ENCODE results near the gene ZNF407.

ZNF407 gene

DNA sequence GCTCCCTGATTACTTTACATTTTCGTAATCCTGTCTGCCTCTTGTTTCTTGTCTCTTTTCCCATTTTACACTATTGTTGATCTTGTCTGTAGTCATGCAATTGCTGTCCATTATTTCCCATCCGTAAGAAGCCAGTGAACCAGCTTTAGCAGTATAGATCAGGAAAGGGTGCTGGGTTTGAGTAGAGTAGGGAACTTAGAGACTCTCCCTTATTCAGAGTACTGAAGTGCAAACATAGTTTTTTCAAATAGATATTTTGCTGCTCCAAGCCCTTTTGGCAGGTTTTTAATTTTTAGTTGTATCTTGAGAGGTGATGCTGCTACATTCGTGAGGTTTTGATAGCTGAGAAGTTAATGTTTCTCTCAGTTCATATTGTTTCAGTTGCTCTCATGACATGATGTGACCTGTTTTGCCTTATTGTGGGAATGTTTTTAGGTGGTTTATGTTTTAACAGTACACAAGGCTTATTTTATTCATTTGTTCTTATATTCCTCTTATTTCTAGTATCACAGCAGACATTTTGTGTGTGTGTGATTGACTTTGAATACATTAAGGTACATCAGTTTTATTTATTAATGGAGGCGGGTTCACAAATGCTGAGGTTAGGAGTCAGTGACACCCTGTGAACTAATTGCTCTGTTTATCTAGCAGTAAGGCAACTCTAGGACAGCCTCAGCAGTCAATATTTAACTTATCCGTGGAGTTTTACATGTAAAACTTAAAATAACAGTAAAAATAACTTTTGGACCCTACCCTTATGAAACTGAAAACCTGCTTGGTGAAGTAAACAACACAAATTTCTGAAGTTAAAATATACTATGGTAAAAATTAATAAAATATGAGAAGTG, 118.4 kb downstream of the ZNF407 start:
- DNase-seq (ENCODE audit: low read depth in 2 of 2, low spot score in 1 of 2): no peak

- DNase-seq (ENCODE audit: low read depth in 2 of 2, low spot score in 1 of 2): no peak
These were observed 120.6 kb downstream of the ZNF407 start for GRCh38 chr18:74718312-74718711.

DNA sequence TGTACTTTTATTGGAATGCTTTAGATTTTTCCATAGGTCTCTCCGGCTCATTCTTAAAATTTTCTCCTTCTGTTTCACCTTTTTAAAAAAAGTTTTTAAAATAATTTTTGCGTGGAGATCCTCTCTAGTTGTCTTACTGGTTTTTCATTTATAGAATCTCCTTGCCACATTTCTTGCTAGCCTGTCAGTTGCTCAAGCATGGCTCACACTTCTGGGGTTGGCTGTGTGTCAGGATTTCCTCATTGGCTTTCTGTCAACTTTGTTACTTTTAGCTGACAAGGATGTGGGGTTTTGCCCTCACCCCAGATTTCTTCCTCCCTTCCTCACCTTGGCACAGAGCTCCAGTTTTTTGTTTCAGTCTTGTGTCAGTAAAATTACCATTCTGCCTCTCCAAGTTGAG, 124.6 kb downstream of the ZNF407 start:
- DNase-seq (ENCODE audit: low read depth in 2 of 2, low spot score in 1 of 2): no peak

DNA sequence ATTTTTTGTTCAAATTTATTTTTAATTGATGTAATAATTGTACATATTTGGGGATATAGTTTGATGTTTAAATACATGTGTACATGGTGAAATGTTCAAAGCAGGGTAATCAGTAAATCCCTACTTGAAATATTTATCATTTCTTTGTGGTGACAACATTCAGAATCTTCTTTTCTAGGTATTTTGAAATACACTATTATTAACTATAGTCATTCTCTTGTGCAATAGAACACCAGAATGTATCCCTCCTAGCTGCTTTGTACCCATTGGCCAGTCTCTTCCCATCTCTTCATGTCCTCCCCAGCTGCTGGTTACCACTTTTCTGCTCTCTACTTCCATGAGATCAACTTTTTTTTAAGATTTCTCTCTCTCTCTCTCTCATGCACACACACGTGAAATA, 126.5 kb downstream of the ZNF407 start:
- no peak for DNase-seq (ENCODE audit: low read depth in 2 of 2, low spot score in 1 of 2)

DNA sequence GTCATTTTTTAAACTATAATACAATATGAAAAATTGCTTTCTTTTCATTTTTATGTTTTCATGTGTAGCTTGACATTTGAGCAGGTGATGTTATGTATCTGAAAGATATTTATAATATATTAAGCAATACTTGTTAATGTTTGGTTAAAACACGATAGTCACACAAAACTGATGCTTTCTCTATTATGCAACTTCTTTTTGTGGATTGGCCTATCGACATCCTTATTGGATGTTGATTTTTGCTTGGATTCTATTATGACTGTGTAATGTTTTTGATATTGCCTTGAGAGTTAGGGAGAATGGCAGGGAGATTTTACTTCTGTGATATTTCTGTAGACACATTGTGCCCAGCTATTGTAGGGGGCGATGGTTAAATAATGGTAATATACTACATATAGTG, 128.0 kb downstream of the ZNF407 start:
- DNase-seq (ENCODE audit: low read depth in 2 of 2, low spot score in 1 of 2): no peak

GRCh38 chr18:74728586-74728985, 130.9 kb downstream of the ZNF407 start:
- no peak for DNase-seq (ENCODE audit: low read depth in 2 of 2, low spot score in 1 of 2)

- DNase-seq (ENCODE audit: low read depth in 2 of 2, low spot score in 1 of 2): no peak
These were observed 133.4 kb downstream of the ZNF407 start for GRCh38 chr18:74731097-74731496.

DNA sequence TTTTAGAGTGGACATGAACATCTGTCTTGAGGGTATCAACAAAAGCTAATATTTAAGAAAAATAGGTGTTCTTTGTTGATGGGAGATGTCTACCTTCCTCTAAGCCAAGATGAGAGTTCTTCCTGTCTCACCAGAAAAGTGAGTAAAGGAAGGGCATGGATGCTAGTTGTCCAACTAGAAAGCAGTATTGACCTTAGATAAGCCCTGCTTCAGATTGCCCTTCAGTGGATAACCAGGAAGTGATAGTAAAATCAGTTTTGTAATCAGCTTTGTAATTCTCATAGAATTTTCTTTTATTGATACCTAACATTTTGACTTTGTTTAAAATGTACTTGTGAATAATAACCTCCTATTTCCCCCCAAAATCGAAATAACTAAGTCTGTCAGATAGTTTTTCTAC, 134.7 kb downstream of the ZNF407 start:
- DNase-seq (ENCODE audit: low read depth in 2 of 2, low spot score in 1 of 2): no peak

- no peak for DNase-seq (ENCODE audit: low read depth in 2 of 2, low spot score in 1 of 2)
These were observed 135.9 kb downstream of the ZNF407 start for GRCh38 chr18:74733598-74733997.

DNA sequence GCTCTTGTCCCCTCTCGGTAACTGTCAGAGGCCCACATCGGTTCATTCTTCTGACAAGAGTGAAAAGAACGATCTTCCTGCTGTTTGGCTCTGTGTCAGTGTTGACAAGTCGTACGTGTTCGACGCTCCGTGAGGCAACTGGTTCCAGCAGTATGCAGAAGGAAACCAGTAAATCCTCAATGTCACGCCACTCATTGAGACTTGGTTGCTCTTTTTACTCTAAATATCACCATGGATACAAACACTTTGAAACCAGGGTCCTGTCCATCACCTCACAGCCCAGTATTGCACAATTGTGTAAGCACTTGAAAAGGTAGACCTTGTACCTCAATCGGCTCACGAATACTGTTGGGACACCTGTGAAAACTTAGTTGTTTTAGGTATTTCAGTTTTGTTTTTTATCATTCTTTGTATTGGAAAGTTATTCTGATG, 136.4 kb downstream of the ZNF407 start:
- no peak for DNase-seq (ENCODE audit: low read depth in 2 of 2, low spot score in 1 of 2)

GRCh38 chr18:74739926-74740325, 142.3 kb downstream of the ZNF407 start:
- DNase-seq (ENCODE audit: low read depth in 2 of 2, low spot score in 1 of 2): no peak

GRCh38 chr18:74742573-74743243, 145.0 kb downstream of the ZNF407 start:
- DNase-seq (ENCODE audit: low read depth in 2 of 2, low spot score in 1 of 2): no peak

DNA sequence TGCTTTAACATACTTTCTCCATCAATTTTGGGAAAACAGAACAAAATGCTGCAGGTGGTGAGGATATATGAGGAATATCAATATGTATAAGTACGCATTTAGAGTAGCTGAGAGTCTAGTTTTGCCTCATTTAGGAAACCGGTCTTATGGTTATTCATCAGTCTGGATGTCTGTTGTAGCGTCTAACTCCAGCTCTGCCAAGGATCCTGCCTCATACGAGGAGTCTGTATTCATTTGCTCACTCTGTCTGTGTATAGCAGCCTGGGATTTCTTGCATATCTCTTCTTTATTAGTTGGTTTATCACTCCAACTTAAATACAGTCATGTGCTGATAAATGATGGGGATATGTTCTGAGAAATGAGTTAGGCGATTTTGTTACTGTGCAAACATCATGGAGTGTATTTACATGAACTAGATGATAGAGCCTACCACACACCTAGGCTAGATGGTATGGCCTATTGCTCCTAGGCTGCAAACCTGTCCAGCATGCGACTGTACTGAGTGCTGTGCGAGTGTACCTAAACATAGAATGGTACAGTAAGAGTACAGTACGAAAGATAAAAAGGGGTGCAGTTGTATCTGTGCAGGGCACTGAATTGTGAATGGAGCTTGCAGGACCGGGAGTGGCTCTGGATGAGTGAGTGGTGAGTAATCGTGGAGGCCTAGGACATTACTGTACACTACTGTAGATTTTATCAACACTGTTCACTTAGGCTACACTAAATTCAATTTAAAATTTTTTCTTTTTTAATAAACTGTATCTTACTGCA, 148.1 kb downstream of the ZNF407 start:
- DNase-seq (ENCODE audit: low read depth in 2 of 2, low spot score in 1 of 2): no peak

- DNase-seq (ENCODE audit: low read depth in 2 of 2, low spot score in 1 of 2): no peak
These were observed 151.1 kb downstream of the ZNF407 start for GRCh38 chr18:74748809-74749208.

GRCh38 chr18:74758995-74759394, 161.3 kb downstream of the ZNF407 start:
- DNase-seq (ENCODE audit: low read depth in 2 of 2, low spot score in 1 of 2): no peak

GRCh38 chr18:74760026-74760425, 162.4 kb downstream of the ZNF407 start:
- no peak for DNase-seq (ENCODE audit: low read depth in 2 of 2, low spot score in 1 of 2)

DNA sequence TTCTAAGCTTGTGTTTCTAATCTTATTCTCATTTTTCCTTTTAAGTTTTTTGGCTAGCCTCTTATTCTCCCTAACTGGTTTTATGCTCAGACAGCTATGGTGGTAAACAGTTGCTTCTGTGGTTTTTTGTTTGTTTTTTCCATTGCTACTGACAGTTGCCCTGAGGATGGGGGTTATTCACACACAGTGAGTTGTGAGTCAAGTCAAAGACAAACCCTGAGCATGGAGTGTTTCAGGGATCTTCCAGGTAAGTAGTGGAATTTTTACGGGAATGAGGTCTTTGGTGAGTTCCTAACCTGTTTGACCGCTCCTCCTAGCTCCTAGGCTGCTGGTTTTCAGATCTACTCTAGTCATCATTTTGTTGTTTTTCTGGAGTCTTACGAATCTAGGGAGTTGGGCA, 162.8 kb downstream of the ZNF407 start:
- DNase-seq (ENCODE audit: low read depth in 2 of 2, low spot score in 1 of 2): no peak

DNA sequence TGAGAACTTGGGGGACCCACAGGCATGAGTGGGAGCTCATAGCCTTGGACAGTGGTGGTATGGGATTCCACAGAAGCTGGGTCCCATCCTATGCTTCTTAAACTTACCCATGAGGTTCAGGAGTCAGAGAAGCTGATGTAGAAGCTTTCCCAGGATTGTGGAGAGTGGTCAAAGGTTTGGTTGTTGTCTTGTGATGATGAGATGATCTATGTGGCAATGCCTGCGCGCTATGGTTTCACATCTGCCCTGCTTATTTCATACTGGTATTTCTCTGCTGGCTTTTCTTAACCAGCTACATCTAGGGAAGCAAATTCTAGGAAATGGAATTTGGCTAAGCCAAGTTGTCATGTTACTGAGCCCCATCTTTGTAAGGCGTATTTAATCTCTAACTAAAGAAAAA, 168.6 kb downstream of the ZNF407 start:
- no peak for DNase-seq (ENCODE audit: low read depth in 2 of 2, low spot score in 1 of 2)

- no peak for DNase-seq (ENCODE audit: low read depth in 2 of 2, low spot score in 1 of 2)
These were observed 170.4 kb downstream of the ZNF407 start for GRCh38 chr18:74768096-74768495.

DNA sequence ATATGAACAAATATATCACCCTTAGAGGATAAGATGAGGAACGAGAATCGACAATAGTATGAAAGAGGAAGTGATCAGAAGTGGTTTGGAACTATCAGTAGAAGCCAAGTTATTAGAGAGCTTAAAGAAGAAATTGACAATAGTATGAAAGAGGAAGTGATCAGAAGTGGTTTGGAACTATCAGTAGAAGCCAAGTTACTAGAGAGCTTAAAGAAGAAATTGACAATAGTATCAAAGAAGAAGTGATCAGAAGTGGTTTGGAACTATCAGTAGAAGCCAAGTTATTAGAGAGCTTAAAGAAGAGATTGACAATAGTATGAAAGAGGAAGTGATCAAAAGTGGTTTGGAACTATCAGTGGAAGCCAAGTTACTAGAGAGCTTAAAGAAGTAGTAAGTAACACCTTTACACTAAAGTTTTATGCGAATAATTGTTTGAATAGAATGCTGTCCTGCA, 175.5 kb downstream of the ZNF407 start:
- no peak for DNase-seq (ENCODE audit: low read depth in 2 of 2, low spot score in 1 of 2)

GRCh38 chr18:74774486-74774885, 176.8 kb downstream of the ZNF407 start:
- DNase-seq (ENCODE audit: low read depth in 2 of 2, low spot score in 1 of 2): no peak

GRCh38 chr18:74775239-74775638, 177.6 kb downstream of the ZNF407 start:
- DNase-seq (ENCODE audit: low read depth in 2 of 2, low spot score in 1 of 2): no peak

Data from stimulated activated CD8-positive, alpha-beta memory T cell treated with anti-CD3 and anti-CD28 coated beads, Interleukin-4, amount 100 ng/mL, for 1 hour (primary cell).